Gastroesophageal sphincter (tissue), 4 donors: Measurements from ENCODE around the gene PAXIP1. TPM values are rescaled to one million over a fixed set of nuclear protein-coding genes. Genes with fewer than 3 reads are reported as not detected.

Experiments used
- ATAC-seq: fragments of 150-250 bp; one replicate; pipeline ENCODE4 v1.9.1; 2016; ENCODE audit warnings: mild to moderate bottlenecking, moderate library complexity
- H3K27ac ChIP-seq, 4 donors: fragments of 200-600 bp; sonication (generic) in 3 of 4; 1 replicate in 3 of 4; 2 replicates in 1 of 4; pipeline ENCODE4 v1.5.1; 2016 to 2019
- H3K27me3 ChIP-seq: fragments of 200-600 bp; sonication (generic); one replicate; pipeline ENCODE4 v1.5.1; 2019
- H3K36me3 ChIP-seq, 2 donors: fragments of 200-600 bp; sonication (generic); one replicate each; pipeline ENCODE4 v1.5.1; 2019; ENCODE audit warnings: control low read depth in 1 of 2
- H3K4me1 ChIP-seq, 3 donors: fragments of 200-600 bp; sonication (generic); 1 replicate in 2 of 3; 2 replicates in 1 of 3; pipeline ENCODE4 v1.5.1; 2016 to 2019; ENCODE audit warnings: control low read depth in 2 of 3
- H3K4me3 ChIP-seq, 2 donors: fragments of 200-600 bp; sonication (generic); one replicate each; pipeline ENCODE4 v1.5.1; 2019; ENCODE audit warnings: mild to moderate bottlenecking in 1 of 2, moderate library complexity in 1 of 2
- H3K9me3 ChIP-seq, 3 donors: fragments of 200-600 bp; sonication (generic); one replicate each; pipeline ENCODE4 v1.5.1; 2017 to 2019; ENCODE audit warnings: control low read depth in 2 of 3
- EP300 ChIP-seq: sonication (generic); formaldehyde crosslinking; IDR thresholded peaks from one replicate; pipeline ENCODE4 v1.6.1; 2017; ENCODE audit warnings: antibody characterized with exemption, mild to moderate bottlenecking
- POLR2A ChIP-seq, 2 donors: fragments of 450-650 bp; IDR thresholded peaks; one replicate each; pipeline ENCODE4 v1.6.1; 2017; ENCODE audit warnings: antibody characterized with exemption in 2 of 2, mild to moderate bottlenecking in 2 of 2, moderate library complexity in 1 of 2
- POLR2AphosphoS5 ChIP-seq: sonication (generic); formaldehyde crosslinking; IDR thresholded peaks from one replicate; pipeline ENCODE4 v1.6.1; 2017; ENCODE audit warnings: antibody characterized with exemption
- WGBS, 2 donors: methylation state at CpG; one replicate each; pipeline ENCODE4 v1.1.5; 2018; ENCODE audit warnings: low coverage in 1 of 2; 5-methylcytosine and 5-hydroxymethylcytosine counted together
- total RNA-seq, 4 donors: library from RNA; depleted of rRNA; stranded (reverse); fragments of >200 nt; gene quantifications; one replicate each; pipeline ENCODE4 v1.1.0, GENCODE V29; 2016
- TF ChIP-seq, protein P1 (sequence below), 4 experiments: fragments of 200-600 bp in 2 of 4; fragments of 450-650 bp in 2 of 4; sonication (generic) in 1 of 4; IDR thresholded peaks; one replicate each; pipeline ENCODE4 v1.5.1; 2017 to 2019; ENCODE audit warnings: antibody characterized with exemption in 4 of 4, mild to moderate bottlenecking in 2 of 4, moderate library complexity in 2 of 4

Gene PAXIP1
- total RNA-seq, 4 donors from 2014 or later, result 8.1 to 14.3 (median 10.6) TPM

DNA sequence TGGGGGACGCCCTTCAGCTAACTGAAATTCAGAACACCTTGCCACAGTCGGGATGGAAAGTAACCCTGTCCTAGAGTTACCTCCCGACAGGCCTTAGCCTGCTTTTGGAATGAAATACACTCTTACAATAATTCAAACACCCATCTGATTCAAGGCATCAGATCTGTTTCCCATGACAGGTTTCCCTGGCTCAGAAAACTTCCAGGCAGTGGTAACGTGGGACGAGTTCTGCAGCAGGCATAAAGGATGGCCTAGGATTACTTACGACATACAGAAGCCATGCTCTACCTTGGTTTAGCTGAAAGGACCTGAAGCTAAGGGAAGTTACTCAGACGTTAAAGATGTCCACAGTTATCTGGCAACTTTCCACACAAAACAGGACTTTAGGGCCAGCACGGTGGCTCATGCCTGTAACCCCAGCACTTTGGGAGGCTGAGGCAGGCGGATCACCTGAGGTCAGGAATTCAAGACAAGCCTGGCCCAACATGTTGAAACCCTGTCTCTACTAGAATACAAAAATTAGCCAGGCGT is 5.0 kb downstream of the PAXIP1 start:
- Histone ChIP-seq H3K9me3 (no peaks in the 10 kb centered on the region), H3K4me3 (no peak overlapping the region), H3K27me3 (no peaks in the 10 kb centered on the region), H3K27ac (no peak overlapping the region), H3K4me1 (peaks cover 0 to 21% (median 0%) of the 10 kb centered on the region in 3 donors), H3K36me3 (peaks cover 0 to 52% of the 10 kb centered on the region in 2 donors)
- 65 to 75% methylated on average over 4 of the region's 10 CpGs for WGBS, 2 donors
- ATAC-seq, result no peak
- TF ChIP-seq POLR2A (IDR thresholded peaks at IDR 0.05) (no peak), POLR2AphosphoS5 (no peak), EP300 (no peak)
- TF ChIP-seq, protein P1, sequence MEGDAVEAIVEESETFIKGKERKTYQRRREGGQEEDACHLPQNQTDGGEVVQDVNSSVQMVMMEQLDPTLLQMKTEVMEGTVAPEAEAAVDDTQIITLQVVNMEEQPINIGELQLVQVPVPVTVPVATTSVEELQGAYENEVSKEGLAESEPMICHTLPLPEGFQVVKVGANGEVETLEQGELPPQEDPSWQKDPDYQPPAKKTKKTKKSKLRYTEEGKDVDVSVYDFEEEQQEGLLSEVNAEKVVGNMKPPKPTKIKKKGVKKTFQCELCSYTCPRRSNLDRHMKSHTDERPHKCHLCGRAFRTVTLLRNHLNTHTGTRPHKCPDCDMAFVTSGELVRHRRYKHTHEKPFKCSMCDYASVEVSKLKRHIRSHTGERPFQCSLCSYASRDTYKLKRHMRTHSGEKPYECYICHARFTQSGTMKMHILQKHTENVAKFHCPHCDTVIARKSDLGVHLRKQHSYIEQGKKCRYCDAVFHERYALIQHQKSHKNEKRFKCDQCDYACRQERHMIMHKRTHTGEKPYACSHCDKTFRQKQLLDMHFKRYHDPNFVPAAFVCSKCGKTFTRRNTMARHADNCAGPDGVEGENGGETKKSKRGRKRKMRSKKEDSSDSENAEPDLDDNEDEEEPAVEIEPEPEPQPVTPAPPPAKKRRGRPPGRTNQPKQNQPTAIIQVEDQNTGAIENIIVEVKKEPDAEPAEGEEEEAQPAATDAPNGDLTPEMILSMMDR (IDR thresholded peaks at IDR 0.05), result no peak

DNA sequence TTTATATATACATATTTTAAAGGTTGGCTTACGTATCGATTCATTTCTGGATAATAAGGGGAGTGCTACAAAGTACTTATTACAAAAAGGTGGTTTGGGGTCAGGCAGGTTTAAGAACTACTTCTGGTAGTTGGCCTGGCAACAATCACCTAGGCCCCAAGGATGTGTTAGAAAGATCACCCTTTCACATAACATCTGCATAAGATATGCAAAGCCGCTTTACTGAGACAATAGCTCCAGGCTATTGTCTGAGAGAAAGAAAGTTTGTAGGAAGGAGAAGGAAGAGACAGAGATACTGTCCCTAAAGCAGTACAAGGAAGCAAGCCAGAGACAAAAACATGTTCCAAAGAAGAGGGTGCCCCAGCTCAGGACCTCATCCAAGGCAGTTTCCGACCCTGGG is 6.2 kb downstream of the PAXIP1 start:
- Histone ChIP-seq H3K9me3 (no peaks in the 10 kb centered on the region), H3K4me1 (peaks cover 0 to 15% (median 0%) of the 10 kb centered on the region in 3 donors), H3K36me3 (peaks cover 0 to 64% of the 10 kb centered on the region in 2 donors), H3K27ac (no peak overlapping the region), H3K4me3 (no peak overlapping the region), H3K27me3 (no peaks in the 10 kb centered on the region)
- TF ChIP-seq EP300 (no peak), POLR2A (IDR thresholded peaks at IDR 0.05) (no peak), POLR2AphosphoS5 (no peak)
- TF ChIP-seq, protein P1 (IDR thresholded peaks at IDR 0.05), result no peak
- WGBS, 2 donors, result 90 to 94% methylated on average over 3 to 4 of the region's 4 CpGs
- ATAC-seq, result no peak

DNA sequence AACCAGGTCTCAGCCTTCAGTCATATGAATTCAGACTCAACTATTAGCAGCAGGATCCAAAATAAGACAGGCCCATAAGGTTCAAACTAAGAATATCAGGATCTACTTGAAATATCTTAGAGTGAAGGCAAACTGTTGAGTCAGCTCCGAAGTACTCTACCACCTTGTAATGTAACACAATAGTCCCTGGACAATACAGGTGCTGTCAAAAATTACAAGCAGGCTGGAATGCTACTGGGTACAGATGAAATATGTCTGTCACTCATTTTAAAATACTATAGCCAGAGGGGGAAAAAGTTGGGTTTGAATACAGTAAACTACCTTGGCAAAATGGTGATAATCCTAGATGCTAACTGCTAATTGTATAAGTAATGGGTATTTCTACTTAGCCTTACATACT is 6.8 kb downstream of the PAXIP1 start:
- H3K4me1 ChIP-seq, result peaks cover 0 to 9% (median 0%) of the 10 kb centered on the region in 3 donors
- no peaks in the 10 kb centered on the region for H3K9me3 ChIP-seq
- H3K27ac ChIP-seq, result no peak overlapping the region
- no peak for TF ChIP-seq POLR2A (IDR thresholded peaks at IDR 0.05)
- TF ChIP-seq EP300, result no peak
- TF ChIP-seq, protein P1 (IDR thresholded peaks at IDR 0.05), result no peak
- TF ChIP-seq POLR2AphosphoS5, result no peak
- peaks cover 0 to 66% of the 10 kb centered on the region in 2 donors for H3K36me3 ChIP-seq
- no peak for ATAC-seq
- no peaks in the 10 kb centered on the region for H3K27me3 ChIP-seq
- no peak overlapping the region for H3K4me3 ChIP-seq
- 77% methylated on average over 1 of the region's 1 CpG; no CpG with 5 or more reads in 1 of the 2 donors for WGBS, 2 donors

DNA sequence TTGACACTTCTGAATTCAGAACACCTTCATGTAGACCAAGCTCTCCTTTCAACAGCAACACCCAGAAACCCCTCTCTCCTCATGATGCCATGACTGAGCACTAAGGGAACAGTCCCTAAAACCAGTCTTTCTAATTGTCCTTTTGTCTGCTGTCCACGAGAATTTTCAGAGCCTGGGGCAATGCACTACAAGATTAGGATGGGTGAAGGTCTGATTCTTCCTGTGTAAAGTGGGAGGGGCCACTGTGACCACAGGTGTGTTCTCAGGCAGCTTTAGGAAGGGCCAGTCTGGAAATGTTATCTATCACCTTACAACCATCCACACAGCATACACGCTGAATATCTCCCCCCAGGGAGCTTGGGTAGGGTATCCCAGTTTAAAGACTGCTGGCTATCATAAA is 7.9 kb downstream of the PAXIP1 start:
- Histone ChIP-seq H3K27me3 (no peaks in the 10 kb centered on the region), H3K36me3 (peaks cover 0 to 74% of the 10 kb centered on the region in 2 donors), H3K4me3 (no peak overlapping the region), H3K27ac (no peak overlapping the region), H3K9me3 (no peaks in the 10 kb centered on the region), H3K4me1 (no peaks in the 10 kb centered on the region)
- ATAC-seq, result no peak
- TF ChIP-seq, protein P1 (IDR thresholded peaks at IDR 0.05), result no peak
- TF ChIP-seq EP300 (no peak), POLR2A (IDR thresholded peaks at IDR 0.05) (no peak), POLR2AphosphoS5 (no peak)
- WGBS, 2 donors, result 70 to 86% methylated on average over 1 to 2 of the region's 2 CpGs

DNA sequence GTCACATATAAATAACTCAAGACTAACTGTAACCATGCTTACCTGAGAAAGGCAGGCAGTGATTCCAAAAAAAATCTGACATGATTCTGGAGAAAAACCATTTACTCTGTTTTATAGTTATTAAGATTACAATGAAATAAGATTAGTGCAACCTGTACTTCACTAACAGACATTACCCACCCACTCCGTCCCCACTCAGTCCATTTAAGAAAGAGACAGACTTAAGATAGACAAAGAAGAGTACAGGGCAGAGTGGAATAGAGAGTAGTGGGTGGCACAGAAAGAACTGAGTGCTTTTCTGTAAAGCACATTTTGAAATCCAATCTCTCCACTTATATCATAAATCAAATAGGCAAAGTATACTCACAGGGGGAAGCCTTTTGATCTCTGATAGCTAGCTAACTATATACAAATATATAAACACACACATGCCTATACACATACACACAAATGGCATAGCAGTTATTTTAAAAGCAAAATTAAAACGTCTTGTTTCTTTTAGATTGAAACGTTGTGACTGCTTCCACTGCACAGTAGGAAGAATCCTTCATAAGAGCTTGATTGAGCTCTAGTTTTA is 11.9 kb downstream of the PAXIP1 start:
- WGBS, 2 donors, result 60 to 78% methylated on average over 3 of the region's 3 CpGs
- H3K27me3 ChIP-seq, result no peaks in the 10 kb centered on the region
- TF ChIP-seq POLR2A (IDR thresholded peaks at IDR 0.05) (no peak), EP300 (no peak), POLR2AphosphoS5 (no peak)
- TF ChIP-seq, protein P1 (IDR thresholded peaks at IDR 0.05), result no peak
- H3K36me3 ChIP-seq, result peaks cover 0 to 49% of the 10 kb centered on the region in 2 donors
- no peaks in the 10 kb centered on the region for H3K4me1 ChIP-seq
- no peak overlapping the region for H3K27ac ChIP-seq
- ATAC-seq, result no peak
- H3K4me3 ChIP-seq, result no peak overlapping the region
- H3K9me3 ChIP-seq, result no peaks in the 10 kb centered on the region
